Measurements from ENCODE around the gene ISLR. TPM values are rescaled to one million over a fixed set of nuclear protein-coding genes. Genes with fewer than 3 reads are reported as not detected.

Gene ISLR
- total and polyA plus RNA-seq, 2 experiments from 2014 or later, result 0.55 TPM; not detected in 1

DNA sequence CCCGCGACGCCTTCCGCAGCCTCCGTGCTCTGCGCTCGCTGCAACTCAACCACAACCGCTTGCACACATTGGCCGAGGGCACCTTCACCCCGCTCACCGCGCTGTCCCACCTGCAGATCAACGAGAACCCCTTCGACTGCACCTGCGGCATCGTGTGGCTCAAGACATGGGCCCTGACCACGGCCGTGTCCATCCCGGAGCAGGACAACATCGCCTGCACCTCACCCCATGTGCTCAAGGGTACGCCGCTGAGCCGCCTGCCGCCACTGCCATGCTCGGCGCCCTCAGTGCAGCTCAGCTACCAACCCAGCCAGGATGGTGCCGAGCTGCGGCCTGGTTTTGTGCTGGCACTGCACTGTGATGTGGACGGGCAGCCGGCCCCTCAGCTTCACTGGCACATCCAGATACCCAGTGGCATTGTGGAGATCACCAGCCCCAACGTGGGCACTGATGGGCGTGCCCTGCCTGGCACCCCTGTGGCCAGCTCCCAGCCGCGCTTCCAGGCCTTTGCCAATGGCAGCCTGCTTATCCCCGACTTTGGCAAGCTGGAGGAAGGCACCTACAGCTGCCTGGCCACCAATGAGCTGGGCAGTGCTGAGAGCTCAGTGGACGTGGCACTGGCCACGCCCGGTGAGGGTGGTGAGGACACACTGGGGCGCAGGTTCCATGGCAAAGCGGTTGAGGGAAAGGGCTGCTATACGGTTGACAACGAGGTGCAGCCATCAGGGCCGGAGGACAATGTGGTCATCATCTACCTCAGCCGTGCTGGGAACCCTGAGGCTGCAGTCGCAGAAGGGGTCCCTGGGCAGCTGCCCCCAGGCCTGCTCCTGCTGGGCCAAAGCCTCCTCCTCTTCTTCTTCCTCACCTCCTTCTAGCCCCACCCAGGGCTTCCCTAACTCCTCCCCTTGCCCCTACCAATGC, 2.0 kb downstream of the ISLR start:
- ATAC-seq (no peak), DNase-seq (ENCODE audit: low spot score) (no peak)
- Histone ChIP-seq H3K79me2 (replicated peaks; ENCODE audit: insufficient read depth) (no peaks in the 10 kb centered on the region), H3K4me3 (no peak overlapping the region), H3K27me3 (ENCODE audit: insufficient read depth) (no peaks in the 10 kb centered on the region), H4K20me1 (replicated peaks; ENCODE audit: insufficient read depth) (no peaks in the 10 kb centered on the region), H3K27ac (ENCODE audit: low read depth) (no peak overlapping the region), H2AFZ (no peak overlapping the region), H3K4me1 (ENCODE audit: insufficient read depth) (peaks cover 17% of the 10 kb centered on the region), H3K9me2 (ENCODE audit: insufficient read depth) (no peaks in the 10 kb centered on the region), H3F3A (replicated peaks; ENCODE audit: low read depth) (no peaks in the 10 kb centered on the region), H3K36me3 (ENCODE audit: insufficient read depth) (no peaks in the 10 kb centered on the region; the same call in 1 of the 2 replicates), H3K4me2 (no peak overlapping the region)
- TF ChIP-seq, protein P1, sequence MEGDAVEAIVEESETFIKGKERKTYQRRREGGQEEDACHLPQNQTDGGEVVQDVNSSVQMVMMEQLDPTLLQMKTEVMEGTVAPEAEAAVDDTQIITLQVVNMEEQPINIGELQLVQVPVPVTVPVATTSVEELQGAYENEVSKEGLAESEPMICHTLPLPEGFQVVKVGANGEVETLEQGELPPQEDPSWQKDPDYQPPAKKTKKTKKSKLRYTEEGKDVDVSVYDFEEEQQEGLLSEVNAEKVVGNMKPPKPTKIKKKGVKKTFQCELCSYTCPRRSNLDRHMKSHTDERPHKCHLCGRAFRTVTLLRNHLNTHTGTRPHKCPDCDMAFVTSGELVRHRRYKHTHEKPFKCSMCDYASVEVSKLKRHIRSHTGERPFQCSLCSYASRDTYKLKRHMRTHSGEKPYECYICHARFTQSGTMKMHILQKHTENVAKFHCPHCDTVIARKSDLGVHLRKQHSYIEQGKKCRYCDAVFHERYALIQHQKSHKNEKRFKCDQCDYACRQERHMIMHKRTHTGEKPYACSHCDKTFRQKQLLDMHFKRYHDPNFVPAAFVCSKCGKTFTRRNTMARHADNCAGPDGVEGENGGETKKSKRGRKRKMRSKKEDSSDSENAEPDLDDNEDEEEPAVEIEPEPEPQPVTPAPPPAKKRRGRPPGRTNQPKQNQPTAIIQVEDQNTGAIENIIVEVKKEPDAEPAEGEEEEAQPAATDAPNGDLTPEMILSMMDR (conservative IDR thresholded peaks at IDR 0.05; ENCODE audit: low read depth in 2 of 2), result no peak
- TF ChIP-seq STAT1 (IDR thresholded peaks at IDR 0.05; ENCODE audit: unreplicated experiment) (no peak), ZNF331 (CRISPR knock-in tag; IDR thresholded peaks at IDR 0.05; ENCODE audit: low read depth) (no peak), CREB1 (CRISPR knock-in tag; IDR thresholded peaks at IDR 0.05; ENCODE audit: low read depth) (no peak), EZH2phosphoT487 (IDR thresholded peaks at IDR 0.05; ENCODE audit: unreplicated experiment) (no peak), POLR2AphosphoS5 (IDR thresholded peaks at IDR 0.05; ENCODE audit: low read depth) (no peak), EZH2 (IDR thresholded peaks at IDR 0.05; ENCODE audit: low read depth, unreplicated experiment) (no peak), NANOG (IDR thresholded peaks at IDR 0.05; ENCODE audit: borderline replicate concordance) (no peak)
- TF ChIP-seq, protein P2, sequence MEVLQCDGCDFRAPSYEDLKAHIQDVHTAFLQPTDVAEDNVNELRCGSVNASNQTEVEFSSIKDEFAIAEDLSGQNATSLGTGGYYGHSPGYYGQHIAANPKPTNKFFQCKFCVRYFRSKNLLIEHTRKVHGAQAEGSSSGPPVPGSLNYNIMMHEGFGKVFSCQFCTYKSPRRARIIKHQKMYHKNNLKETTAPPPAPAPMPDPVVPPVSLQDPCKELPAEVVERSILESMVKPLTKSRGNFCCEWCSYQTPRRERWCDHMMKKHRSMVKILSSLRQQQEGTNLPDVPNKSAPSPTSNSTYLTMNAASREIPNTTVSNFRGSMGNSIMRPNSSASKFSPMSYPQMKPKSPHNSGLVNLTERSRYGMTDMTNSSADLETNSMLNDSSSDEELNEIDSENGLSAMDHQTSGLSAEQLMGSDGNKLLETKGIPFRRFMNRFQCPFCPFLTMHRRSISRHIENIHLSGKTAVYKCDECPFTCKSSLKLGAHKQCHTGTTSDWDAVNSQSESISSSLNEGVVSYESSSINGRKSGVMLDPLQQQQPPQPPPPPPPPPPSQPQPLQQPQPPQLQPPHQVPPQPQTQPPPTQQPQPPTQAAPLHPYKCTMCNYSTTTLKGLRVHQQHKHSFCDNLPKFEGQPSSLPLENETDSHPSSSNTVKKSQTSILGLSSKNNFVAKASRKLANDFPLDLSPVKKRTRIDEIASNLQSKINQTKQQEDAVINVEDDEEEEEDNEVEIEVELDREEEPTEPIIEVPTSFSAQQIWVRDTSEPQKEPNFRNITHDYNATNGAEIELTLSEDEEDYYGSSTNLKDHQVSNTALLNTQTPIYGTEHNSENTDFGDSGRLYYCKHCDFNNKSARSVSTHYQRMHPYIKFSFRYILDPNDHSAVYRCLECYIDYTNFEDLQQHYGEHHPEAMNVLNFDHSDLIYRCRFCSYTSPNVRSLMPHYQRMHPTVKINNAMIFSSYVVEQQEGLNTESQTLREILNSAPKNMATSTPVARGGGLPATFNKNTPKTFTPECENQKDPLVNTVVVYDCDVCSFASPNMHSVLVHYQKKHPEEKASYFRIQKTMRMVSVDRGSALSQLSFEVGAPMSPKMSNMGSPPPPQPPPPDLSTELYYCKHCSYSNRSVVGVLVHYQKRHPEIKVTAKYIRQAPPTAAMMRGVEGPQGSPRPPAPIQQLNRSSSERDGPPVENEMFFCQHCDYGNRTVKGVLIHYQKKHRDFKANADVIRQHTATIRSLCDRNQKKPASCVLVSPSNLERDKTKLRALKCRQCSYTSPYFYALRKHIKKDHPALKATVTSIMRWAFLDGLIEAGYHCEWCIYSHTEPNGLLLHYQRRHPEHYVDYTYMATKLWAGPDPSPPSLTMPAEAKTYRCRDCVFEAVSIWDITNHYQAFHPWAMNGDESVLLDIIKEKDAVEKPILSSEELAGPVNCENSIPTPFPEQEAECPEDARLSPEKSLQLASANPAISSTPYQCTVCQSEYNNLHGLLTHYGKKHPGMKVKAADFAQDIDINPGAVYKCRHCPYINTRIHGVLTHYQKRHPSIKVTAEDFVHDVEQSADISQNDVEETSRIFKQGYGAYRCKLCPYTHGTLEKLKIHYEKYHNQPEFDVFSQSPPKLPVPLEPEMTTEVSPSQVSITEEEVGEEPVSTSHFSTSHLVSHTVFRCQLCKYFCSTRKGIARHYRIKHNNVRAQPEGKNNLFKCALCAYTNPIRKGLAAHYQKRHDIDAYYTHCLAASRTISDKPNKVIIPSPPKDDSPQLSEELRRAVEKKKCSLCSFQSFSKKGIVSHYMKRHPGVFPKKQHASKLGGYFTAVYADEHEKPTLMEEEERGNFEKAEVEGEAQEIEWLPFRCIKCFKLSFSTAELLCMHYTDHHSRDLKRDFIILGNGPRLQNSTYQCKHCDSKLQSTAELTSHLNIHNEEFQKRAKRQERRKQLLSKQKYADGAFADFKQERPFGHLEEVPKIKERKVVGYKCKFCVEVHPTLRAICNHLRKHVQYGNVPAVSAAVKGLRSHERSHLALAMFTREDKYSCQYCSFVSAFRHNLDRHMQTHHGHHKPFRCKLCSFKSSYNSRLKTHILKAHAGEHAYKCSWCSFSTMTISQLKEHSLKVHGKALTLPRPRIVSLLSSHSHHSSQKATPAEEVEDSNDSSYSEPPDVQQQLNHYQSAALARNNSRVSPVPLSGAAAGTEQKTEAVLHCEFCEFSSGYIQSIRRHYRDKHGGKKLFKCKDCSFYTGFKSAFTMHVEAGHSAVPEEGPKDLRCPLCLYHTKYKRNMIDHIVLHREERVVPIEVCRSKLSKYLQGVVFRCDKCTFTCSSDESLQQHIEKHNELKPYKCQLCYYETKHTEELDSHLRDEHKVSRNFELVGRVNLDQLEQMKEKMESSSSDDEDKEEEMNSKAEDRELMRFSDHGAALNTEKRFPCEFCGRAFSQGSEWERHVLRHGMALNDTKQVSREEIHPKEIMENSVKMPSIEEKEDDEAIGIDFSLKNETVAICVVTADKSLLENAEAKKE (CRISPR knock-in tag; IDR thresholded peaks at IDR 0.05), result no peak
- TF ChIP-seq, protein P3, sequence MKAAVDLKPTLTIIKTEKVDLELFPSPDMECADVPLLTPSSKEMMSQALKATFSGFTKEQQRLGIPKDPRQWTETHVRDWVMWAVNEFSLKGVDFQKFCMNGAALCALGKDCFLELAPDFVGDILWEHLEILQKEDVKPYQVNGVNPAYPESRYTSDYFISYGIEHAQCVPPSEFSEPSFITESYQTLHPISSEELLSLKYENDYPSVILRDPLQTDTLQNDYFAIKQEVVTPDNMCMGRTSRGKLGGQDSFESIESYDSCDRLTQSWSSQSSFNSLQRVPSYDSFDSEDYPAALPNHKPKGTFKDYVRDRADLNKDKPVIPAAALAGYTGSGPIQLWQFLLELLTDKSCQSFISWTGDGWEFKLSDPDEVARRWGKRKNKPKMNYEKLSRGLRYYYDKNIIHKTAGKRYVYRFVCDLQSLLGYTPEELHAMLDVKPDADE (IDR thresholded peaks at IDR 0.05), result no peak
- Mint-ChIP-seq H3K27ac (no peak overlapping the region), H3K27me3 (ENCODE audit: insufficient read depth, low read depth, poor library complexity) (peaks cover 26% of the 10 kb centered on the region), H3K9me3 (no peaks in the 10 kb centered on the region), H3K36me3 (ENCODE audit: low read depth) (no peaks in the 10 kb centered on the region; the same call in 2 of the 3 replicates), H3K4me1 (peaks cover 39% of the 10 kb centered on the region), H3K4me3 (no peak overlapping the region)

Measured in GM23338 (cell line).